Islet of Langerhans (tissue), 1 donor: Measurements from ENCODE around the gene RAD51B.

ENCODE experiments used
- FAIRE-seq: peaks from one replicate; lab custom pipeline; 2011; peaks lifted over from hg19 to GRCh38; lab: Jason Lieb, UNC

Gene RAD51B

GRCh38 chr14:68599896-68600610, 780.5 kb downstream of the RAD51B start:
- FAIRE-seq: no peak

DNA sequence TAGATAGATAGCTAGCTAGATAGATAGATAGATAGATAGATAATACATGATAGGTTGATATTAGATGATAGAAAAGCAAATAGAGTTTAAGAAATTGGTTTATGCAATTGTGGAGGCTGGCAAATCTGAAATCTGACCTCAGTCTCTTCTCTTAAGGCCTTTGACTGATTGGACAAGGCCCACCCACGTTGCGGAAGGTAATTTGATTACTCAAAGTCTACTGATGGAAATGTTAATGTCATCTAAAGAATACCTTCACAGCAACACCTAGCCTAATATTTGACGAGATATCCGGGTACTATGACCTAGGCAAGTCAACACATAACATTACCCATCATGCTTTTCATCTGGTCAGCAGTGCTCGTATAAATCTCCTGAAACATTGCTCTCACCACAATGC, 782.9 kb downstream of the RAD51B start:
- FAIRE-seq: no peak

GRCh38 chr14:68603533-68604360, 784.2 kb downstream of the RAD51B start:
- FAIRE-seq: no peak

DNA sequence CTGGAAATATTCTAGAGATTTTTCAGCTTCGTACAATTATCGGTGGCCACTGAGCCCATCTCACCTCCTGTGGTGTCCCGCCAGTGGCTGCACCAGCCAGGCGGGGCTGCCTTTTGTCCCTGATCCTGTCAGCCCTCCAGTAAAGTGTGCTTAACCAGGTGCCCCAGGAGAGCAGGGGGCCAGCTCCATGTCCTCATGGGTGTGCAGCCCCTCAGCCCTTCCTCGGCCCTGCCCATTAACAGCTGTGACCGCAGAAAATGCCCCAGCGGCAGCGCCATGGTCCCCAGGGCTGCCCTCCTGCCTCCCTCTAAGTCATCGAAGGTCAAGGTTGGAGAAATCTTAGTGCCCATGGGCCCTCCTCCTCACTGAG, 784.8 kb downstream of the RAD51B start:
- no peak for FAIRE-seq

GRCh38 chr14:68604822-68605221, 785.2 kb downstream of the RAD51B start:
- FAIRE-seq: no peak

DNA sequence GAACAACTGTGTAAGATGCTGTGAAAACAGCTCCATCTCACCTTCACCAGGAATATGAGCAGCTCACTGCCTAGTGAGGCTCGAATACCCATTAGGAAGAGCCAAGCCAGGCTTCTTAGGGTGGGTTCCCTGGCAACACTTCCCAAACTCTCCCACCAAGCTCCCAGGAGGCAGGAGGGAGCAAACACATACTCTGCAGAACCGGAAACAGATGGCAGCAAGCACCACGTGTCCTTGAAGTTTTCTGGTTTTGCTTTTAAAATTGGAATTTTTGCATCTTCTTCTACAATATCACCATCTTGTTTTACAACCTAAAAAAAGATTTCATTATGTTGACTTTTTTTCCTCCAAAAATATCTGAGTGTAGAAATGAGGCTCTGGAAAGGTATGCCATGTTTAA, 786.6 kb downstream of the RAD51B start:
- FAIRE-seq: no peak

- FAIRE-seq: no peak
Measured at GRCh38 chr14:68606644-68607043, 787.1 kb downstream of the RAD51B start.

DNA sequence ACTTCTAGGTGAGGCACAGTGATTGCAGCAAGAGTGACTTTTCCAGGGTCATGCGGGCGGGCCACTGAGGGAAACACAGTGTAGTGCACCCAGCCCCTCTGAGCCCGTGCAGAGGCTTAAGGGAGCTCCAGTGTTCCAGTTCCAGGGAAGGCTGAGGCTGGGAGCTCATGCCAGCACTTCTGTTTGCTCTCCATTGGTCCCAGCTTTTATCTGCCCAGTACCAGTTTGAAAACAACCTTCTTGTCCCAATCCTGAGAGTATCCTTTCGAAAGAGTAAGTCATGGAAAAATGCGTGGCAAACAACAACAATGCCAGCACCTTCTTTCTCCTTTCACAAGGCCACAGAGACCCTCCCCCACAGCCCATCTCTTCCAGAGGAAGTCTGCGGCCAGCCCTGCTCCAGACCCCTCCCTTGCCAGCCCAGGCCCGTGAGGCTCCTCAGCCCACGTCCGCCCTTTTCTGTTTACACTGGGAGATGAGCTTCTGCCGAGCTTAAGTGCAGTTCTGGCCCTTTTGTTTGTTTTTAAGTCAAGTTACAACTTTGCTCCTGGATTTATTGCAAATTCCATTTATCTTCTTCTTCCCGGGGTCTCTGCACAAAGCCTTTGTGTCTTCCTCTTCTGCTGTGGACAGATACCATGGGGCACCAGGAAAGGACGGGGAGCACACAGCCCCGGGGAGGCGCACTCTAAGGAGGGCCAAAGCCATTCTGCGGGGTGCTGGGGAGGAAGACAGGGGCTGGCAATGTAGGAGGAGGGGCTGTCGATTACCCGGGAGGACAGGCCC, 787.7 kb downstream of the RAD51B start:
- FAIRE-seq: no peak

- FAIRE-seq: no peak
Measured at GRCh38 chr14:68607867-68608573, 788.4 kb downstream of the RAD51B start.

- no peak for FAIRE-seq
Measured at GRCh38 chr14:68608574-68608962, 789.0 kb downstream of the RAD51B start.

- FAIRE-seq: no peak
Measured at GRCh38 chr14:68609012-68609411, 789.4 kb downstream of the RAD51B start.

DNA sequence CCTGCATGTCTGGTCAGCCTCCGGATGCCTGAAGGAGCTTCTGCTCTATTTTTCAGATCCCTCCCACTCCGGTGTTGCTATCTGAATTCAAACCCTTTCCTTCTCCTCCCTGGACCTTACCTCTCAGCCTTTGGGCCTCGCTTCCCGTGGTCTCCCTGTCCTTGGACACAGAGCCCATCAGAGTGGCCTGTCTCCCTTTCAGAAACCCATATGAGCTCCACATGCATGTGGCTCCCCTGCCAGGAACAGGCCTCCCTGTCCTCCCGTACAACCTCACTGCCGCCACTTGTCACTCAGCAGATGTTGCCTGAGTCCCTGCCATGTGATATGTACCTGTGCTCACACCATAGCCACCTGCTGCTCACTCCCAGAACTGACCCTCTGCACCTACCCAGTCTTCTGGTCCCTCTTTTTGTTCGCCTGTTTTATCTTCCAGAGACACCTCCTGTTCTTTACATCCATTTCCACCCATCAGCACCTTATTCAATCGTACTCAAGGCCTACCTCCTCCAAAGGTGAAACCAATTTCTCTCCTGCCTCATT, 790.7 kb downstream of the RAD51B start:
- FAIRE-seq: no peak

GRCh38 chr14:68611599-68611998, 792.0 kb downstream of the RAD51B start:
- no peak for FAIRE-seq

GRCh38 chr14:68612049-68612448, 792.5 kb downstream of the RAD51B start:
- FAIRE-seq: no peak

DNA sequence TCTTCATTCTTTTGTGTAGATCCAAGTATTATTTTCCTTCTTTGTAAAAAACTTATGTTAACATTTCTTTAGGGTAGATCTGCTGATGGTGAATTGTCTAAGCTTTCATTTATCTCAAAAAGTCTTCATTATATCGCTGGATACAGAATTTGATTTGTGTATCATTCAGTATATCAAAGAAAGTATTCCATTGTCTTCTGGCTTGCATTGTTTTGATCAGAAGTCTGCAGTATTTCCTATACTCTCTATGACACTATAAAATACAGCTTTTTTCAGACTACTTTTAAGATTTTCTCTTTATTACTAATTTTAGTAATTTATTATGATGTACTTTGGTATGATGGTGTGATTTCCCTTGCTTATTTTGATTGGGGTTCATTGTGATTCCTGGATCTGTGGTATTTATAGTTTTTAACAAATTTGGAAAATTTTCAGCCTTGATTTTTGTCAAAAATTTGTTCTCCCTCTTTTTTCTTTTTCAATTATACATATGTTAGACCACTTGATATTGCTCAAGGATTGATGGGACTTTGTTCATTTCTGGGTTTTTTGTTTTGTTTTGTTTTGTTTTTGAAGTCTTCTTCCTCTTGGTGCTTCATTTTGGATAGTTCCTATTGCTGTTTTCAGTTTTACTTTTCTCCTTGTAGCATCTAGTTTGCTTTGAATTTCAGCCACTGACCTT, 796.8 kb downstream of the RAD51B start:
- peak; percentile 24 for FAIRE-seq

- no peak for FAIRE-seq
Measured at GRCh38 chr14:68619790-68620574, 800.4 kb downstream of the RAD51B start.

DNA sequence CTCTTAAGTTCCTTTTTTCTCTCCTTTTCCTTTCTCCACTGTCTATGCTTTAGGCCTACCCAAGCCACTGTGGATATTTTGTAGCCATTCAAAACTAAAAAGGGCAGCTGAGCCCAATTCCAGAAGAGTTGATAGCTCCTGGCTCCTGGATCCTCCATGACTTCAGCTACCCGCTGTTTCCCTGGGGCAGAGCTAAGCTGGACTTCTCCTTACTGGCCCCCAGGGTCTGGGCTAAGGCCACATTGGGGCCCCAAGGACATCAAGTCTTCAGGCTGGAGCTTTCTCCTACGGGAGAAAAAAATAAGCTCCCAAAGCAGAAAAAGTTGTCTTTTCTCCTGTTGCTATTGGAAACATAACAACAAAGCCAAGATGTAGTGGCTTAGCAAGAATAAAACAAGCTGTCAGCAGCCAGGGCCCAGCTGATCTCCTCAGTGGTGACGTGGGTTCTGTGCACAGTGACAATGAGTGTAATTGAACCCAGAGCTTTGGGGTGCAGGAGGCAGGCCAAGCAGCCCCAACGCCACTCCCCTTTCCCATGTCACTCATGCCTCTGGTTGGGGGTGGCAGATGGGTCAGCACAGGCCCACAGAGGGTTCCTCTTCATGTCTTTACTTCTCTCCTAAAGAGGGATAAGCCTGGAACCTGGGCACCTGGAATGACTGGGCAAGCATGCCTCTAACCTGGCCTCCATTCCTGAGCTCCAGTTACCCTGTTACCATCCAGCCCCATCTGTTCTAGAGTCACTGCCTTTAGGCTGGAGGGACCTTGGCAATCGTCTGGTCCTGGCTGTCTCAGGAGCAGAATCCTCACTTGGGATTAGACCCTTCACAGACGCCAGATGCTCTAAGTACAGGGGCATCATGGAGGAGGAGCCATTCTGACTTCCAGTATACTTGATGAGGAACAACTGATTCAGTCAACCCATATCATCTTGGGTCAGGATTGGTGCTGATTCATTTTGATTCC, 802.1 kb downstream of the RAD51B start:
- FAIRE-seq: no peak

GRCh38 chr14:68622856-68623255, 803.3 kb downstream of the RAD51B start:
- FAIRE-seq: no peak

DNA sequence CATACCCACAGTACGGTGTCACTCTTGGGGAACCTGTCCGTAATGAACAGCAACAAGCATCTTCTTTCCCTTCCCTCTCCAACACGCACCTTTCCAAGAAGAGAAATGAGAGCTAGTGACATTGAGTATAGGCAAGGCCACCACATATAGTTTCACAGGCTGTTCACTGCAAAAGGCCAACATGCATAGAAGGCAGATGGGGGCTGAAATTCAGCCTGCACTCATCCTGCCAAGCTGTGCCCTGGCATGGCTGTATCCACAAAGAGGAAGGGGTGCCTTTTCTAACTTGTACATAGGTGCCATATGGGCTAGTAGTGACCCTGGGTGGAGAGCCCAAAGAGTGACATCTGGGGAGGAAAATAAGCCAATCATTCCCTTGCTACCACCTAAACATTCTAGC, 803.7 kb downstream of the RAD51B start:
- FAIRE-seq: no peak
